Measurements from ENCODE around the gene LRRC61.

The LRRC61 gene

DNA sequence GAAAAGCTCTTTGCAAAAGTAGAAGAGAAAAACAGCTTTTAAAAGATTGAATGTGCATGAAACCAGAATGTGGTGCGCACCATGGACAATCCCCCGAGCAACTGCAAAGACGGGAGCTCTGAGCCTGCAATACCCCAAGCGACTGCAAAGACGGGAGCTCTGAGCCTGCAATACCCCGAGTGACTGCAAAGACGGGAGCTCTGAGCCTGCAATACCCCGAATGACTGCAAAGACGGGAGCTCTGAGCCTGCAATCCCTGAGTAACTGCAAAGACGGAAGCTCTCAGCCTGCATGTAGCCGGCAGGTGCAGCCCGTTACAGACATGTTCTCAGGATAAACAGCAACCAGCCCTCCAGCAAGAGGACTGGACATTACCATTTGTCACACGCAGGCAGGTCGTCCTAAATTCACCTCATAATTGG, 62.2 kb downstream of the LRRC61 start:
- TF ChIP-seq EP300 (IDR thresholded peaks at IDR 0.05; ENCODE audit: borderline replicate concordance) (no peak), YY1 (IDR thresholded peaks at IDR 0.05; ENCODE audit: low read depth) (no peak), CEBPB (IDR thresholded peaks at IDR 0.05) (no peak), EGR1 (IDR thresholded peaks at IDR 0.05) (no peak), FOXM1 (IDR thresholded peaks at IDR 0.05; ENCODE audit: borderline replicate concordance, low read depth) (no peak), NFIC (IDR thresholded peaks at IDR 0.05) (no peak), CREB1 (IDR thresholded peaks at IDR 0.05; ENCODE audit: low read depth) (no peak), ZBTB7A (IDR thresholded peaks at IDR 0.05; ENCODE audit: low read depth) (no peak), TEAD4 (IDR thresholded peaks at IDR 0.05) (no peak), TAF1 (IDR thresholded peaks at IDR 0.05; ENCODE audit: low read depth) (no peak), TCF12 (IDR thresholded peaks at IDR 0.05; ENCODE audit: low read depth) (no peak), RAD21 (IDR thresholded peaks at IDR 0.05; ENCODE audit: low read depth) (no peak)
- TF ChIP-seq, protein P1, sequence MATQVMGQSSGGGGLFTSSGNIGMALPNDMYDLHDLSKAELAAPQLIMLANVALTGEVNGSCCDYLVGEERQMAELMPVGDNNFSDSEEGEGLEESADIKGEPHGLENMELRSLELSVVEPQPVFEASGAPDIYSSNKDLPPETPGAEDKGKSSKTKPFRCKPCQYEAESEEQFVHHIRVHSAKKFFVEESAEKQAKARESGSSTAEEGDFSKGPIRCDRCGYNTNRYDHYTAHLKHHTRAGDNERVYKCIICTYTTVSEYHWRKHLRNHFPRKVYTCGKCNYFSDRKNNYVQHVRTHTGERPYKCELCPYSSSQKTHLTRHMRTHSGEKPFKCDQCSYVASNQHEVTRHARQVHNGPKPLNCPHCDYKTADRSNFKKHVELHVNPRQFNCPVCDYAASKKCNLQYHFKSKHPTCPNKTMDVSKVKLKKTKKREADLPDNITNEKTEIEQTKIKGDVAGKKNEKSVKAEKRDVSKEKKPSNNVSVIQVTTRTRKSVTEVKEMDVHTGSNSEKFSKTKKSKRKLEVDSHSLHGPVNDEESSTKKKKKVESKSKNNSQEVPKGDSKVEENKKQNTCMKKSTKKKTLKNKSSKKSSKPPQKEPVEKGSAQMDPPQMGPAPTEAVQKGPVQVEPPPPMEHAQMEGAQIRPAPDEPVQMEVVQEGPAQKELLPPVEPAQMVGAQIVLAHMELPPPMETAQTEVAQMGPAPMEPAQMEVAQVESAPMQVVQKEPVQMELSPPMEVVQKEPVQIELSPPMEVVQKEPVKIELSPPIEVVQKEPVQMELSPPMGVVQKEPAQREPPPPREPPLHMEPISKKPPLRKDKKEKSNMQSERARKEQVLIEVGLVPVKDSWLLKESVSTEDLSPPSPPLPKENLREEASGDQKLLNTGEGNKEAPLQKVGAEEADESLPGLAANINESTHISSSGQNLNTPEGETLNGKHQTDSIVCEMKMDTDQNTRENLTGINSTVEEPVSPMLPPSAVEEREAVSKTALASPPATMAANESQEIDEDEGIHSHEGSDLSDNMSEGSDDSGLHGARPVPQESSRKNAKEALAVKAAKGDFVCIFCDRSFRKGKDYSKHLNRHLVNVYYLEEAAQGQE (IDR thresholded peaks at IDR 0.05; ENCODE audit: low read depth): no peak
- TF ChIP-seq, protein P2, sequence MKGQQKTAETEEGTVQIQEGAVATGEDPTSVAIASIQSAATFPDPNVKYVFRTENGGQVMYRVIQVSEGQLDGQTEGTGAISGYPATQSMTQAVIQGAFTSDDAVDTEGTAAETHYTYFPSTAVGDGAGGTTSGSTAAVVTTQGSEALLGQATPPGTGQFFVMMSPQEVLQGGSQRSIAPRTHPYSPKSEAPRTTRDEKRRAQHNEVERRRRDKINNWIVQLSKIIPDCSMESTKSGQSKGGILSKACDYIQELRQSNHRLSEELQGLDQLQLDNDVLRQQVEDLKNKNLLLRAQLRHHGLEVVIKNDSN (IDR thresholded peaks at IDR 0.05): no peak
- TF ChIP-seq, protein P3, sequence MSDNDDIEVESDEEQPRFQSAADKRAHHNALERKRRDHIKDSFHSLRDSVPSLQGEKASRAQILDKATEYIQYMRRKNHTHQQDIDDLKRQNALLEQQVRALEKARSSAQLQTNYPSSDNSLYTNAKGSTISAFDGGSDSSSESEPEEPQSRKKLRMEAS (IDR thresholded peaks at IDR 0.05): no peak

Measured in Ishikawa (cell line).